ENCODE results near the gene MYEOV.

MYEOV gene

GRCh38 chr11:69342588-69343330, 48.8 kb downstream of the MYEOV start:
- DNase-seq (ENCODE audit: low read depth): no peak

GRCh38 chr11:69343401-69344321, 49.7 kb downstream of the MYEOV start:
- no peak for DNase-seq (ENCODE audit: low read depth)

GRCh38 chr11:69344570-69345145, 50.7 kb downstream of the MYEOV start:
- no peak for DNase-seq (ENCODE audit: low read depth)
